Measurements from ENCODE around the gene ITGA1. TPM values are rescaled to one million over a fixed set of nuclear protein-coding genes. Genes with fewer than 3 reads are reported as not detected.

Gene ITGA1
- total RNA-seq, 5 donors from 2014 or later (not counting 1 experiment from before 2014, with no cell fraction given) = 2.9 to 13.0 (median 6.8) TPM

DNA sequence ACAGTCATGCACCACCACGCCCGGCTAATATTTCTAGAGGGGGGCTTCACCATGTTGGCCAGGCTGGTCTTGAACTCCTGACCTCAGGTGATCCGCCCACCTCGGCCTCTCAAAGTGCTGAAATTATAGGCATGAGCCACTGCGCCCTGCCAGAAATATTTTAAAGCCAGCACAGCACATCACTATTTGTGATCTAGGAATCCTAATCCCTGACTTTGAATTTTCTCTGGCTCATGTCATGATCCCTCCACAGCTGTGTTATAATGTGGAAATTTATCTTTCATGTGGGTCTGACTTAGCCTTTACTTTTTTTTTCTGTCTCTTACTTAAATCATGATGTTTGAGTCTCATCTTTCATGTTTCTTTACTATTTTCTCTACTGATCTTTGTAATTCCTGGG, 18.7 kb upstream of the ITGA1 start:
- peaks cover 28 to 42% (median 31%) of the 10 kb centered on the region in 3 donors for H3K4me1 Mint-ChIP-seq
- CTCF ChIA-PET = no interaction called here
- no peak overlapping the region for H3K27ac Mint-ChIP-seq
- Histone ChIP-seq H3K4me1 (ENCODE audit: control insufficient read depth in 1 of 2, extremely low read depth in 1 of 2, insufficient read depth in 2 of 2, low read length in 2 of 2) (peaks cover 3 to 29% of the 10 kb centered on the region in 2 experiments), H3K27ac (ENCODE audit: low read length) (no peak overlapping the region), H3K9me3 (no peaks in the 10 kb centered on the region), H3K4me3 (ENCODE audit: control insufficient read depth in 1 of 2, extremely low read depth in 1 of 2, low read length in 1 of 2) (no peak overlapping the region), H3K27me3 (replicated peaks in 1 of 2; ENCODE audit: control insufficient read depth in 2 of 2, extremely low read depth in 1 of 2, insufficient read depth in 2 of 2, low read length in 1 of 2) (no peaks in the 10 kb centered on the region), H3K36me3 (ENCODE audit: control insufficient read depth in 2 of 2, extremely low read depth in 1 of 2, insufficient read depth in 1 of 2, low read length in 1 of 2) (no peaks in the 10 kb centered on the region)
- ATAC-seq (replicated peaks in 1 of 4) (no peak), DNase-seq (no peak)
- no peaks in the 10 kb centered on the region for H3K27me3 Mint-ChIP-seq
- H3K36me3 Mint-ChIP-seq = peaks cover 2% of the 10 kb centered on the region
- H3K9me3 Mint-ChIP-seq = no peaks in the 10 kb centered on the region
- H3K4me3 Mint-ChIP-seq = no peak overlapping the region
- POLR2A ChIA-PET = no interaction called here
- no CpG with 5 or more reads among the region's 5 CpGs for WGBS (ENCODE audit: insufficient coverage)

DNA sequence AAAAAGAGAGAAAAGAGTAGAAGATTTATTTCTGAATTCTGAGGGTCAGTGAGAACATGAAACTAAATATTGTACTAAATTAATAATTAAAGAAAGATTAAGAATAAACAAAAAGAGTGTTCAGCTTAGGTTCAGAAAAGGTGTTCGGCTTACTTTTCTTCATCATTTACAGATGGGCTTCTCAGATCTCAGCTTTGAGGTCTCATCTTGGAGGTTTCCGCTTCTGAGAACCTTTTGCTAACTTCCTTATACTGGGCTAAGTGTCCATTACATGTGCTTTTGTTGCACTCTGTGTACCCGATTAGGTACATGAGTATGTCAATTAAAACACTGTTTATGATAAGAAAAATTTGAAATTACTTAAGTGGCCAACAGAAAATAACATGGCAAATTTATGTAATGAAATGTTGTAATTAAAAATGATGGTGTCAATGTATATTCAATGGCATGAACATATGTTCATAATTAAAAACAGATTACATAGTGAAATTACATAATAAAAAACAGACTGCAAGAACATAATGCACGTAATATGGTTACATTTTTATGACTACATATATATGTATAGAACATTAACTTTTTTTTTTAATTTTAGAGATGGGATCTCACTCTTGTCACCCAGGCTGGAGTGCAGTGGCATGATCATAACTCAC, 17.3 kb upstream of the ITGA1 start:
- Mint-ChIP-seq H3K9me3 (no peaks in the 10 kb centered on the region), H3K27ac (no peak overlapping the region), H3K4me3 (peak overlapping the region in 1 of 3 donors; percentile 42), H3K36me3 (peaks cover 2% of the 10 kb centered on the region), H3K4me1 (peaks cover 36 to 53% (median 40%) of the 10 kb centered on the region in 3 donors), H3K27me3 (no peaks in the 10 kb centered on the region)
- H3K27me3 ChIP-seq (replicated peaks in 1 of 2; ENCODE audit: control insufficient read depth in 2 of 2, extremely low read depth in 1 of 2, insufficient read depth in 2 of 2, low read length in 1 of 2) = no peaks in the 10 kb centered on the region
- no peaks in the 10 kb centered on the region for H3K36me3 ChIP-seq (ENCODE audit: control insufficient read depth in 2 of 2, extremely low read depth in 1 of 2, insufficient read depth in 1 of 2, low read length in 1 of 2)
- no peak for DNase-seq
- no peak overlapping the region for H3K27ac ChIP-seq (ENCODE audit: low read length)
- WGBS (ENCODE audit: insufficient coverage) = no CpG with 5 or more reads among the region's 4 CpGs
- no peaks in the 10 kb centered on the region for H3K9me3 ChIP-seq
- CTCF ChIA-PET = no interaction called here
- no peak overlapping the region for H3K4me3 ChIP-seq (ENCODE audit: control insufficient read depth in 1 of 2, extremely low read depth in 1 of 2, low read length in 1 of 2)
- ATAC-seq (replicated peaks in 1 of 4) = no peak
- H3K4me1 ChIP-seq (ENCODE audit: control insufficient read depth in 1 of 2, extremely low read depth in 1 of 2, insufficient read depth in 2 of 2, low read length in 2 of 2) = peaks cover 9 to 34% of the 10 kb centered on the region in 2 experiments
- POLR2A ChIA-PET = no interaction called here

DNA sequence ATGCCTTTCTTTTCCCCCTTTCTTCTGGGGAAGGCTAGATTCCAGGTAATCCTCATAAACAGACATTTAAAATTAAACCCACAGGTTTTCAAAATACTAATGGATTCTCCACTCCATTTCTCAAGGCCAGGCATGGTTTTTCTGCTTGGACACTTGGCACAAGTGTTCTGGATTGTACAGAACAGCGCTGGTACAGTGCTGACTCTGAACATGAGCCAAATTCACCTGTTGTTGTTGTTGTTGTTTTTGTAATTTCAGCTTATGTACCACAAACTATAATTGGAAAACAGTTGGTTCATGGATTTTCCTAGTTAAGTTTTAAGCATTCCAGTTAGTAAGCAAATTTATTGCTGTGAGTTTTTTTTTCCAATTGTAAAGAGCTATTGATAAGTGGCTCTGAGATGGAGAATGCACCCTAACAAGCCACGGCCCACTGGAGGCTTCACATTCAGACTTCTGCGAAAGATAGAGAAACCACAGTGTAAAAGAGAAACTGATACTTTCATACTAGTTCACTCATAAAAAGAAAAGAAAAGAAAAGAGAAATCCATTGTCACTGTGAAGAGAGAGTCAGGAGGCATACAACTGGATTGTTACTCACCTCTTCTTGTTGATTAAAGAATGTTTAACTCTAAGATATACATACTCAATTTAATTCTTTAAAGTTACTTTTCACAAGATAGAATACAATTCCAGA, 16.2 kb upstream of the ITGA1 start:
- Histone ChIP-seq H3K27me3 (replicated peaks in 1 of 2; ENCODE audit: control insufficient read depth in 2 of 2, extremely low read depth in 1 of 2, insufficient read depth in 2 of 2, low read length in 1 of 2) (no peaks in the 10 kb centered on the region), H3K4me1 (ENCODE audit: control insufficient read depth in 1 of 2, extremely low read depth in 1 of 2, insufficient read depth in 2 of 2, low read length in 2 of 2) (peaks cover 17 to 44% of the 10 kb centered on the region in 2 experiments), H3K9me3 (no peaks in the 10 kb centered on the region), H3K36me3 (ENCODE audit: control insufficient read depth in 2 of 2, extremely low read depth in 1 of 2, insufficient read depth in 1 of 2, low read length in 1 of 2) (no peaks in the 10 kb centered on the region), H3K4me3 (ENCODE audit: control insufficient read depth in 1 of 2, extremely low read depth in 1 of 2, low read length in 1 of 2) (no peak overlapping the region), H3K27ac (ENCODE audit: low read length) (peak overlapping the region; percentile 49)
- Mint-ChIP-seq H3K9me3 (peaks cover 0 to 4% (median 0%) of the 10 kb centered on the region in 3 donors), H3K4me1 (peaks cover 46 to 62% (median 50%) of the 10 kb centered on the region in 3 donors), H3K27ac (peak overlapping the region; percentile 73 to 81), H3K4me3 (peak overlapping the region; percentile 13 to 34 (median 26)), H3K27me3 (no peaks in the 10 kb centered on the region), H3K36me3 (no peaks in the 10 kb centered on the region)
- DNase-seq = peak in 10 of 35 experiments; percentile 1 to 47 (median 9)
- ChIA-PET CTCF (no interaction called here), POLR2A (interaction anchor here in 1 of 2 donors (0.5 kb wide), 1 partner anchor 17 kb away, joined by 3 read pairs; no protein-coding TSS in a partner anchor)
- no CpG with 5 or more reads among the region's 3 CpGs for WGBS (ENCODE audit: insufficient coverage)
- ATAC-seq (replicated peaks in 1 of 4) = peak; percentile 47 to 63 (median 54)

DNA sequence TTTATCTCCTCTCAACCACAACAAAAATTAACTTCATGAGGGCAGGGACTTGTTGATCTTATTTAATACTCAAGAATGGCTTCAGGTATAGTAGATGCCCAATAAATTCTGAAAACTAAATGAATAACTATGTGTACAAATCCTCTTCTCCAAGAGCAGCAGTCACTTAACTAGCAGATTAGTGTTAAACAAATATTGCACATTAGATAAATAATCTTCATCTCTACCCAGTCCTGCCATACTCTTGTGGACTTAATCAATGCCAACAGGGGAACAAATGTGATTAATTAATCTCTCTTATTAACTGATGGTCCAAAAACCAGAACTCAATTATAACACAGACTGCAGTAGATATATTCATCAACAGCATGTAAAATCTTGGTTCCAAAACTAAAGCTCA, 15.0 kb upstream of the ITGA1 start:
- H3K4me3 Mint-ChIP-seq = peak overlapping the region in 1 of 3 donors; percentile 26
- H3K27ac ChIP-seq (ENCODE audit: low read length) = no peak overlapping the region
- peak overlapping the region; percentile 73 to 81 for H3K27ac Mint-ChIP-seq
- ATAC-seq (replicated peaks in 1 of 4) (no peak), DNase-seq (no peak)
- no peaks in the 10 kb centered on the region for H3K36me3 ChIP-seq (ENCODE audit: control insufficient read depth in 2 of 2, extremely low read depth in 1 of 2, insufficient read depth in 1 of 2, low read length in 1 of 2)
- no peaks in the 10 kb centered on the region for H3K27me3 ChIP-seq (replicated peaks in 1 of 2; ENCODE audit: control insufficient read depth in 2 of 2, extremely low read depth in 1 of 2, insufficient read depth in 2 of 2, low read length in 1 of 2)
- peaks cover 51 to 66% (median 51%) of the 10 kb centered on the region in 3 donors for H3K4me1 Mint-ChIP-seq
- H3K4me1 ChIP-seq (ENCODE audit: control insufficient read depth in 1 of 2, extremely low read depth in 1 of 2, insufficient read depth in 2 of 2, low read length in 2 of 2) = peaks cover 17 to 52% of the 10 kb centered on the region in 2 experiments
- H3K27me3 Mint-ChIP-seq = no peaks in the 10 kb centered on the region
- H3K9me3 ChIP-seq = no peaks in the 10 kb centered on the region
- no peak overlapping the region for H3K4me3 ChIP-seq (ENCODE audit: control insufficient read depth in 1 of 2, extremely low read depth in 1 of 2, low read length in 1 of 2)
- H3K36me3 Mint-ChIP-seq = no peaks in the 10 kb centered on the region
- ChIA-PET CTCF (no interaction called here), POLR2A (interaction anchor here in 1 of 2 donors (0.7 kb wide), 1 partner anchor 80 kb away, joined by 4 read pairs; no protein-coding TSS in a partner anchor)
- H3K9me3 Mint-ChIP-seq = peaks cover 0 to 4% (median 0%) of the 10 kb centered on the region in 3 donors

DNA sequence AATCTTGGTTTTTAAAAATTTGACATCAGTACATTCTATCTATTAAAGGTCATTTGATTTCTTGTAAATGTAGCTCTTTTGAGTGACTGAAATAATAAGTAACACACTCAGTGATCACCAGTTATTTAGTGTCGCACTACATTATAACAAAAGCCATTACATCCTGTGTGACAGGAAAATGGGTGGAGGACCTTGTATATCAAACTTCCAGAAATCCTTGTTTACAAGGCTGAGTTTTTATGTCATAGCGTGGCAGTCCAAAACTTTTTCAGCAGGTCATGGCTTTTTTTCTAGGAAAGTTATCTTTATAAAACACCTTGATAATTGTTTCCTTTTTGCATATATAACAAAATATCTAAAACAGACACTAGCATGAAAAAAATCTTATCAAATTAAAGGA, 14.4 kb upstream of the ITGA1 start:
- H3K9me3 ChIP-seq = no peaks in the 10 kb centered on the region
- ChIA-PET POLR2A (interaction anchor here in 1 of 2 donors (0.7 kb wide), 1 partner anchor 81 kb away, joined by 4 read pairs; no protein-coding TSS in a partner anchor), CTCF (interaction anchor here in 1 of 2 donors (1.5 kb wide), 1 partner anchor 80 kb away, joined by 5 read pairs; no protein-coding TSS in a partner anchor)
- H3K27me3 ChIP-seq (replicated peaks in 1 of 2; ENCODE audit: control insufficient read depth in 2 of 2, extremely low read depth in 1 of 2, insufficient read depth in 2 of 2, low read length in 1 of 2) = no peaks in the 10 kb centered on the region
- no peaks in the 10 kb centered on the region for H3K36me3 ChIP-seq (ENCODE audit: control insufficient read depth in 2 of 2, extremely low read depth in 1 of 2, insufficient read depth in 1 of 2, low read length in 1 of 2)
- ATAC-seq (replicated peaks in 1 of 4) (no peak), DNase-seq (no peak)
- H3K4me1 ChIP-seq (ENCODE audit: control insufficient read depth in 1 of 2, extremely low read depth in 1 of 2, insufficient read depth in 2 of 2, low read length in 2 of 2) = peaks cover 17 to 52% of the 10 kb centered on the region in 2 experiments
- H3K4me3 ChIP-seq (ENCODE audit: control insufficient read depth in 1 of 2, extremely low read depth in 1 of 2, low read length in 1 of 2) = no peak overlapping the region
- WGBS (ENCODE audit: insufficient coverage) = no CpG with 5 or more reads among the region's 2 CpGs
- H3K36me3 Mint-ChIP-seq = no peaks in the 10 kb centered on the region
- H3K27ac Mint-ChIP-seq = peak overlapping the region in 1 of 2 donors; percentile 7
- H3K9me3 Mint-ChIP-seq = peaks cover 0 to 4% (median 0%) of the 10 kb centered on the region in 3 donors
- H3K27me3 Mint-ChIP-seq = no peaks in the 10 kb centered on the region
- peaks cover 51 to 63% (median 51%) of the 10 kb centered on the region in 3 donors for H3K4me1 Mint-ChIP-seq
- H3K4me3 Mint-ChIP-seq = peak overlapping the region in 1 of 3 donors; percentile 26
- H3K27ac ChIP-seq (ENCODE audit: low read length) = no peak overlapping the region

DNA sequence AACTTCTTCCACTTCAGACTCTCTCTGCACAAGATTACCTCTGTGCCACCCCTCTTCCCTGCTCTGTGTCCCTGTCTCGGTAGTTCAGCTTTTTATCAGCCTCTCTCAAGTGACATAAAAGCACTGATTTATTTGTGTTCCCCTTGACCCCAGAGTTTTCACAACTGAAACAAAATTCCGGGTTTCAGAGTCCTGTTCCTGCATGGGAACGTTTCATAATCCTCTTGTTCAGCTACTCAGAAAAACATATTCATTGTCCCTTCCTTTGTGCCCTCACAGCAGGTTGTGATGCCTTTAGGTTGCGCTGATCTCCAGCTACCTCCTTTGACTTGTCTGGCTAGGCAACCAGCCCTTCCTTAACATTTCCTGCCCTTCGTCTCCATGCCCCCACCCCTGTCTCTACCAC, 13.7 kb upstream of the ITGA1 start:
- H3K4me3 Mint-ChIP-seq = peak overlapping the region; percentile 21 to 65 (median 45)
- Histone ChIP-seq H3K4me1 (ENCODE audit: control insufficient read depth in 1 of 2, extremely low read depth in 1 of 2, insufficient read depth in 2 of 2, low read length in 2 of 2) (peaks cover 17 to 52% of the 10 kb centered on the region in 2 experiments), H3K36me3 (ENCODE audit: control insufficient read depth in 2 of 2, extremely low read depth in 1 of 2, insufficient read depth in 1 of 2, low read length in 1 of 2) (no peaks in the 10 kb centered on the region), H3K27ac (ENCODE audit: low read length) (peak overlapping the region; percentile 21), H3K27me3 (replicated peaks in 1 of 2; ENCODE audit: control insufficient read depth in 2 of 2, extremely low read depth in 1 of 2, insufficient read depth in 2 of 2, low read length in 1 of 2) (no peaks in the 10 kb centered on the region), H3K9me3 (no peaks in the 10 kb centered on the region), H3K4me3 (ENCODE audit: control insufficient read depth in 1 of 2, extremely low read depth in 1 of 2, low read length in 1 of 2) (no peak overlapping the region)
- 49% methylated on average over 4 of the region's 5 CpGs for WGBS (ENCODE audit: insufficient coverage)
- ChIA-PET CTCF (interaction anchor here in 1 of 2 donors (1.5 kb wide), 1 partner anchor 81 kb away, joined by 5 read pairs; no protein-coding TSS in a partner anchor), POLR2A (no interaction called here)
- peak in 1 of 4 experiments; percentile 67 for ATAC-seq (replicated peaks in 1 of 4)
- no peaks in the 10 kb centered on the region for H3K36me3 Mint-ChIP-seq
- no peak for DNase-seq
- peak overlapping the region; percentile 82 to 85 for H3K27ac Mint-ChIP-seq
- peaks cover 49 to 60% (median 51%) of the 10 kb centered on the region in 3 donors for H3K4me1 Mint-ChIP-seq
- peaks cover 0 to 4% (median 0%) of the 10 kb centered on the region in 3 donors for H3K9me3 Mint-ChIP-seq
- no peaks in the 10 kb centered on the region for H3K27me3 Mint-ChIP-seq

All from T-cell (primary cell).